Measurements from ENCODE around the gene TDRD3. TPM values are rescaled to one million over a fixed set of nuclear protein-coding genes. Genes with fewer than 3 reads are reported as not detected.
"Not testable (repeated sequence)": the region's sequence is repeated elsewhere in the genome, so short reads cannot be mapped to it uniquely, and the experiment has no call there.

TDRD3 gene
- total and polyA plus RNA-seq, 4 donors: 3.6 to 15.8 (median 6.2) TPM

DNA sequence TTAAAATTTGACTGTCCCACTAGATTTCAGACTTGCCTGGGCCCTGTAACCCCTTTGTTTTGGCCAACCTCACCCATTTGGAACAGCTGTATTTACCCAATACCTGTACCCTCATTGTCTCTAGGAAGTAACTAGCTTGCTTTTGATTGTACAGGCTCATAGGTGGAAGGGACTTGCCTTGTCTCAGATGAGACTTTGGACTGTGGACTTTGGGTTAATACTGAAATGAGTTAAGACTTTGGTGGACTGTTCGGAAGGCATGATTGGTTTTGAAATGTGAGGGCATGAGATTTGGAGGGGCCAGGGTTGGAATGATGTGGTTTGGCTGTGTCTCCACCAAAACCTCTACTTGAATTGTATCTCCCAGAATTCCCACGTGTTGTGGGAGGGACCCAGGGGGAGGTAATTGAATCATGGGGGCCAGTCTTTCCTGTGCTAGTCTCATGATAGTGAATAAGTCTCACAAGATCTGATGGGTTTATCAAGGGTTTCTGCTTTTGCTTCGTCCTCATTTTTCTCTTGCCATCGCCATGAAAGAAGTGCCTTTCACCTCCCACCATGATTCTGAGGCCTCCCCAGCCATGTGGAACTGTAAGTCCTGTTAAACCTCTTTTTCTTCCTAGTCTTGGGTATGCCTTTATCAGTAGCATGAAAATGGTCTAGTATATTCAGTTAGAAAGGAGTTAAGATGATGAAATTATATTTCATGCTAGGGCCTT, 12.7 kb downstream of the TDRD3 start:
- not testable (repeated sequence) for H3K27me3 ChIP-seq (ENCODE audit: control insufficient read depth in 4 of 4, insufficient read depth in 4 of 4, low read length in 3 of 4); H3K9me3 ChIP-seq (ENCODE audit: control insufficient read depth in 4 of 4, low read length in 3 of 4); H3K36me3 ChIP-seq (ENCODE audit: control insufficient read depth in 4 of 4, insufficient read depth in 3 of 4, low read depth in 1 of 4, low read length in 3 of 4); H3K27ac ChIP-seq (ENCODE audit: low read depth in 1 of 2, low read length in 2 of 2); H3K4me3 ChIP-seq (ENCODE audit: low read depth in 1 of 3, low read length in 3 of 3); H3K9ac ChIP-seq (ENCODE audit: low read depth in 1 of 2, low read length in 2 of 2); DNase-seq (ENCODE audit: low spot score)
- WGBS: 78% methylated on average over 4 of the region's 4 CpGs
- H3K4me1 ChIP-seq (ENCODE audit: control insufficient read depth in 4 of 4, insufficient read depth in 4 of 4, low read length in 3 of 4): peaks cover 0 to 19% (median 4%) of the 10 kb centered on the region in 4 donors
- TF ChIP-seq SP1 (IDR thresholded peaks at IDR 0.05) (peak; percentile 18), HNF4A (conservative IDR thresholded peaks at IDR 0.05) (peak; percentile 66 to 80), HNF4G (IDR thresholded peaks at IDR 0.05) (peak; percentile 61)

DNA sequence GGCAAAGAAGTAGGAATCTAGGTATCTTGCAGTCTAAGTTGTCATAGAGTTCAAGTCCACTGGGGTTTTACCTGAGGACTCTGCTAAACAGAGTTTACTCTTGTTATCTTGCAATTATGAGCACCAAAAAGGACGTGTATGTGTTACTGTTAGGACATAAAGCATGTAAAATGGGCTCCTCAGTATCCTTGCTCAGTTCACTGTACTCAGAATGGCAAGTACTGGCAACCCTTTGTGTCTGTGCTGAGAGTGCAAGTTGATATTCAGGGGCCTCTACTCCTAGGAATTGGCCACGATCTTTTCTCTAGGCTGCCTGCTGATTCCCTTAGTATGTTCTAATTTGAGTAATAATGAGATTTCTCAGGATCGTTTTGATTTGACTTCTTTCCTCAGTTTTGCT, 13.3 kb downstream of the TDRD3 start:
- 76% methylated on average over 3 of the region's 3 CpGs for WGBS
- Histone ChIP-seq H3K27me3 (ENCODE audit: control insufficient read depth in 4 of 4, insufficient read depth in 4 of 4, low read length in 3 of 4) (no peaks in the 10 kb centered on the region), H3K9me3 (ENCODE audit: control insufficient read depth in 4 of 4, low read length in 3 of 4) (no peaks in the 10 kb centered on the region), H3K4me1 (ENCODE audit: control insufficient read depth in 4 of 4, insufficient read depth in 4 of 4, low read length in 3 of 4) (peaks cover 0 to 19% (median 4%) of the 10 kb centered on the region in 4 donors), H3K36me3 (ENCODE audit: control insufficient read depth in 4 of 4, insufficient read depth in 3 of 4, low read depth in 1 of 4, low read length in 3 of 4) (no peaks in the 10 kb centered on the region), H3K9ac (ENCODE audit: low read depth in 1 of 2, low read length in 2 of 2) (no peak overlapping the region), H3K27ac (ENCODE audit: low read depth in 1 of 2, low read length in 2 of 2) (no peak overlapping the region), H3K4me3 (ENCODE audit: low read depth in 1 of 3, low read length in 3 of 3) (no peak overlapping the region)
- TF ChIP-seq, protein P1, sequence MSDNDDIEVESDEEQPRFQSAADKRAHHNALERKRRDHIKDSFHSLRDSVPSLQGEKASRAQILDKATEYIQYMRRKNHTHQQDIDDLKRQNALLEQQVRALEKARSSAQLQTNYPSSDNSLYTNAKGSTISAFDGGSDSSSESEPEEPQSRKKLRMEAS (IDR thresholded peaks at IDR 0.05): no peak
- TF ChIP-seq, protein P2, sequence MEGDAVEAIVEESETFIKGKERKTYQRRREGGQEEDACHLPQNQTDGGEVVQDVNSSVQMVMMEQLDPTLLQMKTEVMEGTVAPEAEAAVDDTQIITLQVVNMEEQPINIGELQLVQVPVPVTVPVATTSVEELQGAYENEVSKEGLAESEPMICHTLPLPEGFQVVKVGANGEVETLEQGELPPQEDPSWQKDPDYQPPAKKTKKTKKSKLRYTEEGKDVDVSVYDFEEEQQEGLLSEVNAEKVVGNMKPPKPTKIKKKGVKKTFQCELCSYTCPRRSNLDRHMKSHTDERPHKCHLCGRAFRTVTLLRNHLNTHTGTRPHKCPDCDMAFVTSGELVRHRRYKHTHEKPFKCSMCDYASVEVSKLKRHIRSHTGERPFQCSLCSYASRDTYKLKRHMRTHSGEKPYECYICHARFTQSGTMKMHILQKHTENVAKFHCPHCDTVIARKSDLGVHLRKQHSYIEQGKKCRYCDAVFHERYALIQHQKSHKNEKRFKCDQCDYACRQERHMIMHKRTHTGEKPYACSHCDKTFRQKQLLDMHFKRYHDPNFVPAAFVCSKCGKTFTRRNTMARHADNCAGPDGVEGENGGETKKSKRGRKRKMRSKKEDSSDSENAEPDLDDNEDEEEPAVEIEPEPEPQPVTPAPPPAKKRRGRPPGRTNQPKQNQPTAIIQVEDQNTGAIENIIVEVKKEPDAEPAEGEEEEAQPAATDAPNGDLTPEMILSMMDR (IDR thresholded peaks at IDR 0.05; ENCODE audit: low read depth, low read length, missing input control): no peak
- no peak for TF ChIP-seq FOXA2 (IDR thresholded peaks at IDR 0.05)
- TF ChIP-seq, protein P3, sequence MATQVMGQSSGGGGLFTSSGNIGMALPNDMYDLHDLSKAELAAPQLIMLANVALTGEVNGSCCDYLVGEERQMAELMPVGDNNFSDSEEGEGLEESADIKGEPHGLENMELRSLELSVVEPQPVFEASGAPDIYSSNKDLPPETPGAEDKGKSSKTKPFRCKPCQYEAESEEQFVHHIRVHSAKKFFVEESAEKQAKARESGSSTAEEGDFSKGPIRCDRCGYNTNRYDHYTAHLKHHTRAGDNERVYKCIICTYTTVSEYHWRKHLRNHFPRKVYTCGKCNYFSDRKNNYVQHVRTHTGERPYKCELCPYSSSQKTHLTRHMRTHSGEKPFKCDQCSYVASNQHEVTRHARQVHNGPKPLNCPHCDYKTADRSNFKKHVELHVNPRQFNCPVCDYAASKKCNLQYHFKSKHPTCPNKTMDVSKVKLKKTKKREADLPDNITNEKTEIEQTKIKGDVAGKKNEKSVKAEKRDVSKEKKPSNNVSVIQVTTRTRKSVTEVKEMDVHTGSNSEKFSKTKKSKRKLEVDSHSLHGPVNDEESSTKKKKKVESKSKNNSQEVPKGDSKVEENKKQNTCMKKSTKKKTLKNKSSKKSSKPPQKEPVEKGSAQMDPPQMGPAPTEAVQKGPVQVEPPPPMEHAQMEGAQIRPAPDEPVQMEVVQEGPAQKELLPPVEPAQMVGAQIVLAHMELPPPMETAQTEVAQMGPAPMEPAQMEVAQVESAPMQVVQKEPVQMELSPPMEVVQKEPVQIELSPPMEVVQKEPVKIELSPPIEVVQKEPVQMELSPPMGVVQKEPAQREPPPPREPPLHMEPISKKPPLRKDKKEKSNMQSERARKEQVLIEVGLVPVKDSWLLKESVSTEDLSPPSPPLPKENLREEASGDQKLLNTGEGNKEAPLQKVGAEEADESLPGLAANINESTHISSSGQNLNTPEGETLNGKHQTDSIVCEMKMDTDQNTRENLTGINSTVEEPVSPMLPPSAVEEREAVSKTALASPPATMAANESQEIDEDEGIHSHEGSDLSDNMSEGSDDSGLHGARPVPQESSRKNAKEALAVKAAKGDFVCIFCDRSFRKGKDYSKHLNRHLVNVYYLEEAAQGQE (IDR thresholded peaks at IDR 0.05): no peak
- no peak for TF ChIP-seq TAF1 (conservative IDR thresholded peaks at IDR 0.05)
- no peak for TF ChIP-seq GABPA (IDR thresholded peaks at IDR 0.05 in 1 of 2, conservative IDR thresholded peaks at IDR 0.05 in 1 of 2)
- no peak for TF ChIP-seq YY1 (IDR thresholded peaks at IDR 0.05)
- no peak for TF ChIP-seq HNF4G (IDR thresholded peaks at IDR 0.05)
- TF ChIP-seq EGR1 (IDR thresholded peaks at IDR 0.05; ENCODE audit: low read depth in 2 of 2): no peak
- TF ChIP-seq JUND (IDR thresholded peaks at IDR 0.05): no peak
- no peak for TF ChIP-seq RAD21 (IDR thresholded peaks at IDR 0.05)
- TF ChIP-seq, protein P4, sequence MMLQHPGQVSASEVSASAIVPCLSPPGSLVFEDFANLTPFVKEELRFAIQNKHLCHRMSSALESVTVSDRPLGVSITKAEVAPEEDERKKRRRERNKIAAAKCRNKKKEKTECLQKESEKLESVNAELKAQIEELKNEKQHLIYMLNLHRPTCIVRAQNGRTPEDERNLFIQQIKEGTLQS (IDR thresholded peaks at IDR 0.05): no peak
- DNase-seq (ENCODE audit: low spot score): no peak

All from liver (tissue), 9 donors.